GM21619 (cell line): ENCODE data around the gene AGT.

ENCODE experiments used
- ATAC-seq: cut with Tn5 transposase; IDR thresholded peaks from one replicate; pipeline ENCODE4 v1.9.1; 2021; ENCODE audit not compliant: unreplicated experiment

Gene AGT

DNA sequence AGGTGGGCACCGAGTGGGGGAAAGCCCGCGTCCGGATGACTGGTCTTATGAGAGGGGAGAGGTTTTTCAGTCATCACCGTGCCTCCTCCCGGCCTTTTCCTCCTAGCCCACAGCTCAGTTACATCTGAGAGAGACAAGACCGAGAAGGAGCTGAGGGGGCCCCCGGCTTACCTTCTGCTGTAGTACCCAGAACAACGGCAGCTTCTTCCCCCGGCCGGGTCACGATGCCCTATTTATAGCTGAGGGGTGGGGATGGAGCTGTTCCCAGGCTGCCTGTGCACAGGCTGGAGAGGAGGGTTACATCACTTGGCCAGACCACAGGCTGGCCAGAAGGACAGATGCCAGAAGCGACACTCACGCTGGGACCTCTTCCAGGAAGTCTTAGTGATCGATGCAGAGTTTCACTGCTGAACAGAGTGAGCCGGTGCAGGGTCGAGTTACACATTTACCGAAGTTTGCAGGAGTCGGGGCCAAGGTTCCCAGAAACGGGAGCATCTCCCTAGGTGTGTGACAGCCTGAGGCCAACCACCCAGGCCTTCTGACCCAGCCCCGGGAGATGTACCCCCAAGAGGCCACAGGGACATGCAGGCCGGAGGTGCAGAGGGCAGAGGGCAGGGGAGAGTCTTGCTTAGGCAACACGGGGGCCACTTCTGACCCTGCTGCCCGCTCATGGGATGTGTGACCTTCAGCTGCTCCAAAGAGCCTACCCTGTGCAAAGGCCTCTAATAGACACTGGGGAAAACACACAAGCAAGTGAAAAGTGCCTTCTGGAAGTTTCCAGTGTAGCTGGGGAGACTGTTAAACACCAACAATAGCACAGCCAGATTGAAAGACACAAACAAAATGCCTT is at the start of gene AGT:
Gene AGT (minus strand): TSS at position 208 of the 850 bp plus-strand sequence. CDS start 3,299 bp downstream, outside the sequence.
- no peak for ATAC-seq

DNA sequence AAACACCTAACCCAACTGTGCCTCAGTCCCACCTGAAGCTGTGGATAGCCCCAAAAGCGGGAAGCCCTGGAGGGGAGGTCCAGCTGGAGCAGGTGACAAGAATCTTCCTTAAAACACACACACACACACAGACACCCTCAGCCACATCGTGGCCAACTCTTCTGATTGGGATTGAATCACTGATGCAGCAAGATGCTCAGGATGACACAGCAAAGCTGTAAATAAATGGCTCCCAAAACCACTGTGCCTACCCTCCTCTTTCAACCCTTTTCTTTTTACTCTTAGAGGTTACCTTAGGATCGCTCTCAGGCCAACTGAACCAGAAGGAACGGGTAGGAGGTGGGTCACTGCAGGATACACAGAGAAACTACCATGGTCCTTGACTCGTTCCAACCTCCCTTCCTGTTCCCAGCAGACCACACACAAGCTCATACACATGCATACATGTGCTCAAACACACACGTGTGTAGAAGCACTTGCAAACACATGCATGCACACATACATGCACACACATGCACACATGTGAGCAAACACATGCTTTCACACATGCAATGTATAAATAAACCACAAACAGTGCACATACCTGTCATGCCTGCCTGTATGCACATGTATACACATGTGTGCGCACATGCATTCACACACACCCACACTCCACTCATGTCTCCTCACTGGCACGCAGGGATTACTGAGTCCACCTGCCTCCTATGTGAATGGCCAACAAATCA is 47.7 kb upstream of the AGT start:
- ATAC-seq, result no peak

DNA sequence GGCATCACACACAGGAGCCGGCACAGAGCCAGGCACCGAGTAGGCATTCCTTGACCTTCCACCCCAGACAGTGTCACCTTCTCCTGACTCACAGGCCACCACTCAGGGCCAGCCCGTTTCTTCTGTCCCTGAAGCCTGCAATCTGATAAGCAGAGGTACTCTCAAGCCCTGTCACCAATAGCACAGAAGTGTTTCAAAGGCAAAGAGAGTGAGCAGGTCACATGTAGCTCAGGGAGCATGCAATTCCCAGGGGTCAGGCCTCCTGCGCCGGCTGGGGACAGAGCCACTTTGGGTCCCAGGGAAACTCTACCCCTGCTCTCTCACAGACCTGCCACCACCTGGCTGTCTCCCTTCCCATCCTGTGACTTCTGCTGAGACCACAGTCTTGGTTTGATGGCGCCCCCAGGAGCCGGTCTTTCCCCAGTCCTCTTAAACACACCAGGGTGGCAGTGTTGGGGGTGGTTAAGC is 46.5 kb upstream of the AGT start:
- ATAC-seq, result no peak

- ATAC-seq, result no peak
These were observed 45.6 kb upstream of the AGT start for GRCh38 chr1:230759369-230760065.

DNA sequence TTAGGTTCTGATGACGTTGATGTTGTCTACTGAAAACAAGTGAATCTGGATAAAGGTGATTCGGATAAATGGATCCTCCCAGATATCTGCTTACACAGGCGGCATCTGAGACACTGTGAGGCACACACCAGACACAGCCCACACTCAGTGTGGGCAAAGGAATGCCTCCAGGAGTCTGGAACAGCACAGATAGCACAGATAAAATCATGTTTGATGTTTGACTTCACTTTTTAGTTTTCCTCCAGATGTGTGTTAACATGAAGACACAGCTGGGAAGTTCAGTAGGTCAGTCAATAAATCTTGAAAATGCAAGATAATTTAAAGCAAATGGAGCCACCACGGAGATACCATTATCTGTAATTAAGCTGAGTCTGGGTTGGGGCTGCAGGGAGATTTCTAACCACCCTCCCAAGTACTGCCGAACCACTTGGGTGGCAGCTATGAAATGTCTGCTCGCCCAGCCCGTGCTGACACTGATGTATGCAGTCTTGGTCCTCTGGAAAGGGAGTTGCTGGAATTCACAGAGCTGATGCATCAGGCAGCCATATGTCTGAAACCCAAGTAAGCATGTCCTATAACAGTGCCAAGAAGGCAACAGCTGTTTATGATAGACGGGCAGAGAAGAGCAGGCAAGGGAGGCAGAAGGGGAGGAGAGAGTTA is 44.9 kb upstream of the AGT start:
- no peak for ATAC-seq

DNA sequence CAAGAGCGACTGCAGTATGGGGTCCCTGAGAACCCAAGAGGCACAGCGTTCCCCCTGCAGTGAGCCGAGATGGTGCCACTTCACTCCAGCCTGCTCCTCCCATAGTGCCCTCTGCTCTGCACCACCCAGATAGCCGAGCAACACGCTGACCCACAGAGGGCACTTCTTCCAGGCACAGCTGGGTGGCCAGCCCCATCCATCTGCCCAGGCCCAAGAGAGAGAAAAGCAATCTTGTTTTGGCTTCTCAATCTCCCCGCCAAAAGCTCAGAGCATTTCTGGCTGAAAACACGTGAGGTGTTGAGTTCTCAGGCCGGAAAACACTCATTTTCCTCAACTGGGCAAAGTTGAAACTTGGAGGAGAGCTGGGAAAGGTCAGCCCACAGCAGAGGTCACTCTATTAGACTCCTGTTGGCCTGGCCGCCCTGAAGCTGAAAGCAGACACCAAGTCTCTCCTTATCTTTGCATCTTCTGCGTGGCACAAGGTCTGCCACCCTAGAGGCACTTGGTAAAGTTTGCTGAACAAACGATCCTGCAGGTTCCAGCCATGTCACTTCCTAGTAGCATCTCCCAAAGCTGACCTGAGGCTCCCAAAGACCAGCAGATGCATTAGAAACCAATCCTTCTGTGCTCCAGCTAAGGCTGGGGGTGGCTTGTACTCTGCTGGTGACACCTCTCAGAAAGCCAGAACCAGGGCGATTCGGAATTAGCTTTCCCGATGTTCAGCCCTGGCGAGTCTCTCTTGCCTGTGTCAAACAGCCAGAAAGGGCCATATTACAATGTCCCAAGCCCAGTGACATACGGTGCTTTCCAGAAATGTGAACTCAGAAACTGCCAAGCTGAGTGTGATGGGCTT is 44.2 kb upstream of the AGT start:
- ATAC-seq, result no peak

DNA sequence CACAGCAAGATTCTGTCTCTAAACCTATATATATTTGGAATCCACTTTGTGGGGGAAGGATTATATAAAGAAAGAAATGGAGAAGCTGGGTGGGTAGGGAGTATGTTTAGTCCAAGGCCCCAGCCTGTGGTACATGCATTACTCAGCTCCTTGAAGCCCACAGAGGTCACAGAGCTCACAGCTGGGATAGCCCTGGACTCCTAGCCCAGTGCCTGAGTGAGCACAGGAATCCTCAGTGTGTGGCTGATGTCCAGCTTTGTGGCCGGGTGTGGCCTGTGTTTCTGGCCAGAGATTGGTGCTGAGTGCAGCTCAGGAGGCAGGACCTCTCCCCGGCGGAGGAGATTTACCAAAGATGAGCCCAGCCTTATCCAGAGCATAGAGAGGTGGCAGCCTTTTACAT is 40.9 kb upstream of the AGT start:
- ATAC-seq, result no peak

- ATAC-seq, result no peak
These were observed 39.8 kb upstream of the AGT start for GRCh38 chr1:230753586-230754251.

DNA sequence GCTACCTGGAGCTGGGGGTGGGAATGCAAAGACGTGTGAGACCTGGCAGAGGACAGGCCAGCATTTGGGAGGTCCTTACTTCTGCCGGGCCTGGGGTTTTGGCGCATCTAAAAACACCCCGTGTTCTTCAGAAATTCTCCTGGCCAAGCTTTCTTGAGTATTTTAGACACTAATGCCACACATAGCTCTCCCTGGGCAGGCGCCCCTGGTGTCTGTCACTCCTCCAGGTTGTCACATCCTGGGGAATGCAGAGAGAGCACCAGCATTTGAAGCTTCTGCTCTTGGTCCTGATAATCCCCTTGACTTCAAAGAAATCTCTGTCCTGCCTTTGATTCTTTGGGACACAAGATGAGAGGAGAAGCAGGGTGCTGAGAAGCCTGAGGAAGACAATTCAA is 39.3 kb upstream of the AGT start:
- ATAC-seq, result no peak

DNA sequence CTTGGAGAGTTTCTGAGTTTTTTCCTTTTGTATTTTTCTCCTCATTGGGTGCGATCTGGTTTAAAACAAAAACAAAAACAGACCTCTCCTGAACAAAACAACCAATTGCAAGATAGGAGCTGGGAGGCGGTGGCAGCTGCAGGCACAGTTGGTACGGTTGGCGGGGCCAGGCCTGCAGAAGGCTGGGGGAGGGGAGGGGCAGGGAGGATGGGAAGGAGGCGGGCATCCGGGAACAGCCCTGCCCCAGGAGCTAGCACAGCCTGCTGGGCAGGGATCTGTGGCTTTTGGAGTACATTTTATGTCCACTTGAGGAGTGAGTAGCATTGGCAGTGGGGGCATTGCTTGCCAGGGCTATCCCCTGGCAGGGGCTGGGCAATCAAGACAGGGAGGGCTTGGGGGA is 38.5 kb upstream of the AGT start:
- ATAC-seq, result no peak

DNA sequence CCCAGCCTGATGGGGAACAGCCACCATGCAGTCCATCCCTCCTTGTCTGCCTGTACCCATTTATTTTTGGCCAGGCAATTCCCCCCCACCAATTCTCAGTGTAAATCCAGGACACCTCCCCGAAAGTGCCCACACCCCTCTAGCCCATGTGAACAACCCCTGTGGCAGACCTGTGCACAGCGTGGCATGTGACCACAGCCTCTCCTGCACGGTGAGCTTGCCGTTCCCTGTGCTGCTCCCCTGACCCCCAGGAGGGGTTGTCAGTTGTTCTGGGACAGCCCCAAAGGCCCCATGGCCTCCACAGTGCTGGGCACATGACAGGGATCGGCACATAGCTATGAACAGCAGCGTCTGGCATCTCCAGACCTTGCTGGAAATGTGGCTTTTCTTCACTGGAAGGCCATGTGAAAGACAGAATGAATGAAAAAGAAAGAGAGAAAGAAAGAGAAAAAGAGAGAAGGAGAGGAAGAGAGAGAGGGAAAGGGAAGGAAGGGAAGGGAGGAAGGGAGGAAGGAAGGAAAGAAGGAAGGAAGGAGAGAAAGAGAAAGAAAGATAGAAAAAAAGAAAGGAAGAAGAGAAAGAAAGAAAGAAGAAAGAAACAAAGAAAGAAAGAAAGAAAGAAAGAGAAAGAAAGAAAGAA is 37.2 kb upstream of the AGT start:
- ATAC-seq, result no peak

- no peak for ATAC-seq
These were observed 36.7 kb upstream of the AGT start for GRCh38 chr1:230750576-230750975.

- ATAC-seq, result no peak
These were observed 35.7 kb upstream of the AGT start for GRCh38 chr1:230749635-230750034.

GRCh38 chr1:230749150-230749549 is 35.2 kb upstream of the AGT start:
- ATAC-seq, result no peak

- ATAC-seq, result no peak
These were observed 34.2 kb upstream of the AGT start for GRCh38 chr1:230747890-230748800.

DNA sequence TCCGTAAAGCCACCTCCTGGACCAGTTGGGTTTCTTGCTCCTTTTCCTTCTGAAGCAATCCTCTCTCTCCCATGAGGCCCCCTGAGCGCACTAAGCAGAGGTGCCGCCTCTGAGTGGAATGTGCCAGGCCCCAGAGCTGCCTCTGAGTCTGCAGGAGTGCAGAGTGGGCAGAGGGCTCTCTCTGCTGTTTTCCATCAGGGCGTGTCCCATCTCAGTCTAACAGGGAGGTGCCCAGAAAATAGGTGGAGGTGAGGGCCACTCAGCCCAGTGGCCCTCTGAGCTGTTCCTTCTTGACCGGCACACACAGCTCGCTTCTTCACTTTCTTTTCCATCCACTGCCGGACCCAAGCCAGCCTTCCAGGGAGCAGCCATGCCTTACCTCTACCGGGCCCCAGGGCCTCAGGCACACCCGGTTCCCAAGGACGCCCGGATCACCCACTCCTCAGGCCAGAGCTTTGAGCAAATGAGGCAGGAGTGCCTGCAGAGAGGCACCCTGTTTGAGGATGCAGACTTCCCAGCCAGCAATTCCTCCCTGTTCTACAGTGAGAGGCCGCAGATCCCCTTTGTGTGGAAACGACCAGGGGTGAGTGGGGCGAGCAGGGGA is 33.3 kb upstream of the AGT start, which contains the start of gene CAPN9:
Gene CAPN9 (plus strand): TSS at position 262 of the 604 bp plus-strand sequence. CDS start 109 bp downstream, at position 371.
- no peak for ATAC-seq

GRCh38 chr1:230746617-230747016 is 32.7 kb upstream of the AGT start:
- ATAC-seq, result no peak

- ATAC-seq, result no peak
These were observed 31.1 kb upstream of the AGT start for GRCh38 chr1:230745071-230745470.
